ENCODE measurements around the gene RNH1.

DNA sequence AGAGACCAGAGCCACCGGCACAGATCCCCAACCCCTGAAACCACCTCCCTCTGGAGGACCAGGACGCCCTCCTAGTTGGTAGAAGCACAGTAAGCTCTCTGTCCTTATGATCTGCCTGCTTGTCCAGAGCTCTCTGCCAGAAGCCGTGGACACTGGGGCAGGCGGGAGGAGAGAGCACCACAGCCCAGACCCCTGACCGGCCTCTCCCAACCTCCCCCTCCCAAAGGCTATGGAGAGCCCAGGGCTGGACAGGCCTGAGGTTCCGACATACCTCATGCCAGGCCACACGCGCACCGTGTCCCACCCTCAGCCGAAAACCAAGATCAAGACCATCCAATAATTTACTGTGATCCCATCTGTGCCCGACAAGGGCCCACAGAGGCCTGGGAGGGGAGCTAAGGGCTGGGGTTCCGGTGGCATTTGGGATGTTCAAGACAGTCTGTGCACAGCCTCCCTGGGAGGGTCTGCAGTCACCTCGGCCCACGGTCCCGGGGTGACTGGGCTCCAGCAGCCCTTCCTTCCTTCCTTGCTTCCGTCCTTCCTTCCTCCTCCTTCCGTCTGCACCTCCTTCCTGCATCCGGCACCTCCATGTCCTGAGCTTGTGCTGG, 25.0 kb upstream of the RNH1 start:
- no peak for TF ChIP-seq E2F4 (CRISPR knock-in tag; IDR thresholded peaks at IDR 0.05; ENCODE audit: borderline replicate concordance, low read depth)
- TF ChIP-seq, protein P1, sequence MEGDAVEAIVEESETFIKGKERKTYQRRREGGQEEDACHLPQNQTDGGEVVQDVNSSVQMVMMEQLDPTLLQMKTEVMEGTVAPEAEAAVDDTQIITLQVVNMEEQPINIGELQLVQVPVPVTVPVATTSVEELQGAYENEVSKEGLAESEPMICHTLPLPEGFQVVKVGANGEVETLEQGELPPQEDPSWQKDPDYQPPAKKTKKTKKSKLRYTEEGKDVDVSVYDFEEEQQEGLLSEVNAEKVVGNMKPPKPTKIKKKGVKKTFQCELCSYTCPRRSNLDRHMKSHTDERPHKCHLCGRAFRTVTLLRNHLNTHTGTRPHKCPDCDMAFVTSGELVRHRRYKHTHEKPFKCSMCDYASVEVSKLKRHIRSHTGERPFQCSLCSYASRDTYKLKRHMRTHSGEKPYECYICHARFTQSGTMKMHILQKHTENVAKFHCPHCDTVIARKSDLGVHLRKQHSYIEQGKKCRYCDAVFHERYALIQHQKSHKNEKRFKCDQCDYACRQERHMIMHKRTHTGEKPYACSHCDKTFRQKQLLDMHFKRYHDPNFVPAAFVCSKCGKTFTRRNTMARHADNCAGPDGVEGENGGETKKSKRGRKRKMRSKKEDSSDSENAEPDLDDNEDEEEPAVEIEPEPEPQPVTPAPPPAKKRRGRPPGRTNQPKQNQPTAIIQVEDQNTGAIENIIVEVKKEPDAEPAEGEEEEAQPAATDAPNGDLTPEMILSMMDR (IDR thresholded peaks at IDR 0.05): no peak
- TF ChIP-seq SP1 (CRISPR knock-in tag; conservative IDR thresholded peaks at IDR 0.05): no peak
- no peak for TF ChIP-seq TEAD4 (CRISPR knock-in tag; IDR thresholded peaks at IDR 0.05)
- TF ChIP-seq, protein P2, sequence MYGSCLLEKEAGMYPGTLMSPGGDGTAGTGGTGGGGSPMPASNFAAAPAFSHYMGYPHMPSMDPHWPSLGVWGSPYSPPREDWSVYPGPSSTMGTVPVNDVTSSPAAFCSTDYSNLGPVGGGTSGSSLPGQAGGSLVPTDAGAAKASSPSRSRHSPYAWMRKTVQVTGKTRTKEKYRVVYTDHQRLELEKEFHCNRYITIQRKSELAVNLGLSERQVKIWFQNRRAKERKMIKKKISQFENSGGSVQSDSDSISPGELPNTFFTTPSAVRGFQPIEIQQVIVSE (CRISPR knock-in tag; IDR thresholded peaks at IDR 0.05; ENCODE audit: borderline replicate concordance): no peak
- no peak for TF ChIP-seq IRF1 (CRISPR knock-in tag; IDR thresholded peaks at IDR 0.05)
- TF ChIP-seq MXD4 (CRISPR knock-in tag; IDR thresholded peaks at IDR 0.05; ENCODE audit: borderline replicate concordance): no peak
- TF ChIP-seq, protein P3, sequence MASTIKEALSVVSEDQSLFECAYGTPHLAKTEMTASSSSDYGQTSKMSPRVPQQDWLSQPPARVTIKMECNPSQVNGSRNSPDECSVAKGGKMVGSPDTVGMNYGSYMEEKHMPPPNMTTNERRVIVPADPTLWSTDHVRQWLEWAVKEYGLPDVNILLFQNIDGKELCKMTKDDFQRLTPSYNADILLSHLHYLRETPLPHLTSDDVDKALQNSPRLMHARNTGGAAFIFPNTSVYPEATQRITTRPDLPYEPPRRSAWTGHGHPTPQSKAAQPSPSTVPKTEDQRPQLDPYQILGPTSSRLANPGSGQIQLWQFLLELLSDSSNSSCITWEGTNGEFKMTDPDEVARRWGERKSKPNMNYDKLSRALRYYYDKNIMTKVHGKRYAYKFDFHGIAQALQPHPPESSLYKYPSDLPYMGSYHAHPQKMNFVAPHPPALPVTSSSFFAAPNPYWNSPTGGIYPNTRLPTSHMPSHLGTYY (CRISPR knock-in tag; IDR thresholded peaks at IDR 0.05): no peak
- TF ChIP-seq SMAD3 (CRISPR knock-in tag; IDR thresholded peaks at IDR 0.05; ENCODE audit: borderline replicate concordance): no peak
- TF ChIP-seq ZNF416 (CRISPR knock-in tag; IDR thresholded peaks at IDR 0.05): no peak
